Hepatocyte (in vitro differentiated cells): ENCODE data around the gene TBK1.

ENCODE experiments used
- CTCF ChIP-seq: fragments of 200-600 bp; sonication (generic); IDR thresholded peaks from 2 replicates; pipeline ENCODE4 v1.5.1; 2016; ENCODE audit warnings: antibody characterized with exemption, mild to moderate bottlenecking; ENCODE audit not compliant: poor library complexity
- EZH2 ChIP-seq: fragments of 200-600 bp; sonication (generic); IDR thresholded peaks from 2 replicates; pipeline ENCODE4 v1.6.1; 2016; ENCODE audit warnings: antibody characterized with exemption, mild to moderate bottlenecking, borderline replicate concordance
- EZH2phosphoT487 ChIP-seq: fragments of 200-600 bp; sonication (generic); IDR thresholded peaks from one replicate; pipeline ENCODE4 v1.6.1; 2018; ENCODE audit warnings: antibody characterized with exemption, mild to moderate bottlenecking, low read depth, moderate library complexity; ENCODE audit not compliant: unreplicated experiment, severe bottlenecking

GRCh38 chr12:64480148-64480547 lies 28.2 kb downstream of the TBK1 start:
- TF ChIP-seq CTCF = no peak
- TF ChIP-seq EZH2 = no peak
- TF ChIP-seq EZH2phosphoT487 = no peak
